Measurements from ENCODE around the gene CGRRF1.
A peak's percentile ranks its signal among the peaks of the same experiment; 100 is the strongest.

The CGRRF1 gene

GRCh38 chr14:54509546-54510501, at the start of gene CGRRF1:
CGRRF1 (plus strand) TSS chr14:54509906; CDS start chr14:54509960, 54 bp downstream.
- DNase-seq (ENCODE audit: low spot score) = peak; percentile 93

GRCh38 chr14:54462048-54462447, 47.7 kb upstream of the CGRRF1 start:
- no peak for DNase-seq (ENCODE audit: low spot score)

GRCh38 chr14:54465654-54466053, 44.1 kb upstream of the CGRRF1 start:
- no peak for DNase-seq (ENCODE audit: low spot score)

- DNase-seq (ENCODE audit: low spot score) = no peak
These were observed 42.4 kb upstream of the CGRRF1 start for GRCh38 chr14:54467280-54467679.

- DNase-seq (ENCODE audit: low spot score) = no peak
These were observed 39.0 kb upstream of the CGRRF1 start for GRCh38 chr14:54470701-54471100.

GRCh38 chr14:54471641-54472040, 38.1 kb upstream of the CGRRF1 start:
- no peak for DNase-seq (ENCODE audit: low spot score)

- no peak for DNase-seq (ENCODE audit: low spot score)
These were observed 37.4 kb upstream of the CGRRF1 start for GRCh38 chr14:54472315-54472714.

GRCh38 chr14:54474232-54474793, 35.4 kb upstream of the CGRRF1 start:
- DNase-seq (ENCODE audit: low spot score) = no peak

- DNase-seq (ENCODE audit: low spot score) = no peak
These were observed 34.4 kb upstream of the CGRRF1 start for GRCh38 chr14:54475187-54475899.

- DNase-seq (ENCODE audit: low spot score) = no peak
These were observed 33.8 kb upstream of the CGRRF1 start for GRCh38 chr14:54475911-54476310.

- no peak for DNase-seq (ENCODE audit: low spot score)
These were observed 31.0 kb upstream of the CGRRF1 start for GRCh38 chr14:54478636-54479215.

- no peak for DNase-seq (ENCODE audit: low spot score)
These were observed 28.7 kb upstream of the CGRRF1 start for GRCh38 chr14:54480830-54481562.

GRCh38 chr14:54481695-54482094, 28.0 kb upstream of the CGRRF1 start:
- DNase-seq (ENCODE audit: low spot score) = no peak

GRCh38 chr14:54483073-54483745, 26.5 kb upstream of the CGRRF1 start:
- no peak for DNase-seq (ENCODE audit: low spot score)

GRCh38 chr14:54483846-54484245, 25.9 kb upstream of the CGRRF1 start:
- no peak for DNase-seq (ENCODE audit: low spot score)

GRCh38 chr14:54486685-54487084, 23.0 kb upstream of the CGRRF1 start:
- DNase-seq (ENCODE audit: low spot score) = peak; percentile 20

- DNase-seq (ENCODE audit: low spot score) = no peak
These were observed 21.9 kb upstream of the CGRRF1 start for GRCh38 chr14:54487771-54488170.

- DNase-seq (ENCODE audit: low spot score) = no peak
These were observed 21.4 kb upstream of the CGRRF1 start for GRCh38 chr14:54488318-54488645.

- peak; percentile 88 for DNase-seq (ENCODE audit: low spot score)
These were observed 20.9 kb upstream of the CGRRF1 start, which contains the start of gene GMFB for GRCh38 chr14:54488646-54489317. GMFB (minus strand) TSS chr14:54488980; CDS start chr14:54488927, 53 bp downstream.

GRCh38 chr14:54489318-54489683, 20.4 kb upstream of the CGRRF1 start:
- DNase-seq (ENCODE audit: low spot score) = no peak

Data from hematopoietic multipotent progenitor cell treated with erythropoietin and hydrocortisone succinate and interleukin-3 and kit ligand, for 15 days (in vitro differentiated cells).